ENCODE data around the gene CENPL. TPM values are rescaled to one million over a fixed set of nuclear protein-coding genes. Genes with fewer than 3 reads are reported as not detected.
A peak's percentile ranks its signal among the peaks of the same experiment; 100 is the strongest.

The CENPL gene
- total and polyA plus RNA-seq, 9 of the 15 experiments (the other 6 are each of a cell fraction or from before 2014, with no cell fraction given) = 33.0 to 52.7 (median 39.7) TPM

GRCh38 chr1:173867753-173868265 is 43.1 kb upstream of the CENPL start, which contains the start of gene GAS5 (continued):
- TF ChIP-seq ARHGAP35 (IDR thresholded peaks at IDR 0.05; ENCODE audit: partially characterized antibody) = no peak
- no peak for TF ChIP-seq FOXJ2 (tag; IDR thresholded peaks at IDR 0.05)
- no peak; the same call in 1 of the 2 replicates for TF ChIP-seq ZNF347 (CRISPR knock-in tag; IDR thresholded peaks at IDR 0.05; ENCODE audit: low read depth)
- TF ChIP-seq, protein P1, sequence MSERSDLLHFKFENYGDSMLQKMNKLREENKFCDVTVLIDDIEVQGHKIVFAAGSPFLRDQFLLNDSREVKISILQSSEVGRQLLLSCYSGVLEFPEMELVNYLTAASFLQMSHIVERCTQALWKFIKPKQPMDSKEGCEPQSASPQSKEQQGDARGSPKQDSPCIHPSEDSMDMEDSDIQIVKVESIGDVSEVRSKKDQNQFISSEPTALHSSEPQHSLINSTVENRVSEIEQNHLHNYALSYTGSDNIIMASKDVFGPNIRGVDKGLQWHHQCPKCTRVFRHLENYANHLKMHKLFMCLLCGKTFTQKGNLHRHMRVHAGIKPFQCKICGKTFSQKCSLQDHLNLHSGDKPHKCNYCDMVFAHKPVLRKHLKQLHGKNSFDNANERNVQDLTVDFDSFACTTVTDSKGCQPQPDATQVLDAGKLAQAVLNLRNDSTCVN (CRISPR knock-in tag; IDR thresholded peaks at IDR 0.05) = peak; percentile 58
- TF ChIP-seq, protein P2, sequence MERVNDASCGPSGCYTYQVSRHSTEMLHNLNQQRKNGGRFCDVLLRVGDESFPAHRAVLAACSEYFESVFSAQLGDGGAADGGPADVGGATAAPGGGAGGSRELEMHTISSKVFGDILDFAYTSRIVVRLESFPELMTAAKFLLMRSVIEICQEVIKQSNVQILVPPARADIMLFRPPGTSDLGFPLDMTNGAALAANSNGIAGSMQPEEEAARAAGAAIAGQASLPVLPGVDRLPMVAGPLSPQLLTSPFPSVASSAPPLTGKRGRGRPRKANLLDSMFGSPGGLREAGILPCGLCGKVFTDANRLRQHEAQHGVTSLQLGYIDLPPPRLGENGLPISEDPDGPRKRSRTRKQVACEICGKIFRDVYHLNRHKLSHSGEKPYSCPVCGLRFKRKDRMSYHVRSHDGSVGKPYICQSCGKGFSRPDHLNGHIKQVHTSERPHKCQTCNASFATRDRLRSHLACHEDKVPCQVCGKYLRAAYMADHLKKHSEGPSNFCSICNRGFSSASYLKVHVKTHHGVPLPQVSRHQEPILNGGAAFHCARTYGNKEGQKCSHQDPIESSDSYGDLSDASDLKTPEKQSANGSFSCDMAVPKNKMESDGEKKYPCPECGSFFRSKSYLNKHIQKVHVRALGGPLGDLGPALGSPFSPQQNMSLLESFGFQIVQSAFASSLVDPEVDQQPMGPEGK (CRISPR knock-in tag; IDR thresholded peaks at IDR 0.05; ENCODE audit: borderline replicate concordance) = peak; percentile 82; the same call in 1 of the 2 replicates
- peak; percentile 39; the same call in 1 of the 2 replicates for TF ChIP-seq KLF13 (tag; IDR thresholded peaks at IDR 0.05; ENCODE audit: borderline replicate concordance, low read depth)
- no peak for TF ChIP-seq SNAPC5 (CRISPR knock-in tag; IDR thresholded peaks at IDR 0.05)
- TF ChIP-seq POLR2AphosphoS5 (IDR thresholded peaks at IDR 0.05; ENCODE audit: control insufficient read depth, insufficient read depth, low read depth, low read length) = peak; percentile 100
- TF ChIP-seq, protein P3, sequence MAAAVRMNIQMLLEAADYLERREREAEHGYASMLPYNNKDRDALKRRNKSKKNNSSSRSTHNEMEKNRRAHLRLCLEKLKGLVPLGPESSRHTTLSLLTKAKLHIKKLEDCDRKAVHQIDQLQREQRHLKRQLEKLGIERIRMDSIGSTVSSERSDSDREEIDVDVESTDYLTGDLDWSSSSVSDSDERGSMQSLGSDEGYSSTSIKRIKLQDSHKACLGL (CRISPR knock-in tag; IDR thresholded peaks at IDR 0.05; ENCODE audit: borderline replicate concordance, poor library complexity, severe bottlenecking) = peak; percentile 82
- TF ChIP-seq CXXC5 (CRISPR knock-in tag; IDR thresholded peaks at IDR 0.05) = peak; percentile 93
- TF ChIP-seq SLC30A9 (CRISPR knock-in tag; IDR thresholded peaks at IDR 0.05) = no peak
- TF ChIP-seq SAFB2 (IDR thresholded peaks at IDR 0.05; ENCODE audit: borderline replicate concordance, low read depth, low read length, severe bottlenecking) = no peak
- no peak for TF ChIP-seq RERE (CRISPR knock-in tag; IDR thresholded peaks at IDR 0.05; ENCODE audit: borderline replicate concordance)
- peak; percentile 87 for TF ChIP-seq JUNB (CRISPR knock-in tag; conservative IDR thresholded peaks at IDR 0.05)
- TF ChIP-seq ZBTB1 (CRISPR knock-in tag; IDR thresholded peaks at IDR 0.05; ENCODE audit: borderline replicate concordance, low read depth) = no peak
- TF ChIP-seq SMARCA5 (IDR thresholded peaks at IDR 0.05) = no peak
- no peak for TF ChIP-seq ZNF778 (CRISPR knock-in tag; IDR thresholded peaks at IDR 0.05)
